GM21619 (cell line): ENCODE data around the gene WDR1.

Experiments used
- ATAC-seq: cut with Tn5 transposase; IDR thresholded peaks from one replicate; pipeline ENCODE4 v1.9.1; 2021; ENCODE audit not compliant: unreplicated experiment

WDR1 gene

DNA sequence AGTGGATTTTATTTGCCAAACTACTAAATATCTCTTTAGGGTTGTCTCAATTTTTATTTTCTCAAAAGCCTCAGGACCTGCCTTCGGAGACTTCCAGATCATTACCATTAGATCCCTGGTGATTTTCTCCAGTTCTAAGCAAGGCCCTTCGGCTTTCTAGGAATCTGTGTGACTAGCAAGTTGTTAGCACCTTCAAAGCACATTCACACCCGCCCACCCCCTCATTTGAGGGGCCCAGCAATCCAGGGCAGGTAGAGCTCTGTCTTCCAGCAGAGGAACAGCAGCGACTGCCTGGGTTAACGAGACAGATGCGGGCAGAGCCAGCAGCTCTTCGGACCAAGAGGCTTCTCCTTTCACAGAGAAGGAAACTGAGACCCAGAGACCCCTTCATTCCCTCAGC is 2.0 kb downstream of the WDR1 start:
- no peak for ATAC-seq

DNA sequence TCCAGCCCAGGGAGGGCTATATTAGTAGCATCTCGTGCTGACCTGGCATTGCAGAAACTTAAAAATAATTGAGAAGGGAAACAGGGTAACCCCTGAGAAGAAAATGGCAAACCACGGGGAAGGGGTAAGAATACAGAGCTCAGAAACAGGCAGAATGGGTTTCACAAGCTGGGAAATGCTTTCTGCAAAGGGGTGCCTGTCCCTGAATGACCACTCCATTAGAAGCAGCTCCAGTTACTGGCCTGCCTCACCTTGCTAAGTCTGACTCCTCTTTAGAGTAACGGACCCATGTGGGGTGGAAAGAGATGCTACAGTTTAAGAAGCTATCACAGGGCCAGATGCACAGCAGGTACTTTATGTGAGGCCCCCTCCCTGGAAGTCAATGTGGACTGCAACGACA is 2.5 kb downstream of the WDR1 start:
- ATAC-seq: no peak

DNA sequence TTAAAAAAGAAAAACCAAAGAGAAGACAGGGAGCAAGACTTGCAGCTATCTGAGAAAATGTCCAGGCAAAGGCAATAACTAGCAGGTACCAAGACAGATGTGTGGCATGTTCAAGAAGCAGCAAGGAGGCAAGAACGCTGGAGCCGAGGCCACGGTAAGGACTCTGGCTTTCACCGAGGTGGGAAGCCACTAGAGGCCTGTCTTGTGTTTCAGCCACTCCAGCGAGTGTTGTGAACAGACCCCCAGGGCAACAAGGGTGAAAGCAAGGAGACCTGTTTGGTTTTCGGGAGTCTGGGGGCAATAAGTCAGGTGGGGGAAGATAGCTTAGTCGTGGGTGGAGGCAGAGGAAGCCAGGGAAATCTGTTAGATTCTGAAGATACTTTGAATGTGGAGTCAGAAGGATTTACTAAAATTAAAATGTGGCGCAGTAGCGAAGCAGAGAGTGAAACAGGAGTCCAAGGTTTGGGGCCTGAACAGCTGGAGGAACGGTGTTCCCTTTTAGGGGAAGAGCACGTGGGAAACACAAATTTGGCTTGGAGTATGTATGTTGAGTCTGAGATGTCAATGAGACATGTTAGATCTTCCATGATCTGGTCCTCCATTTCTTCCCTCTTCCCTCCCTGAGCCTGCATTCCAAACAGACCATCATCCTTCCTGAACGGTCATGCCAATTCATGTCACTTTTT is 3.1 kb downstream of the WDR1 start:
- no peak for ATAC-seq

- no peak for ATAC-seq
Observed at GRCh38 chr4:10112658-10113284, 3.8 kb downstream of the WDR1 start.

- no peak for ATAC-seq
Observed at GRCh38 chr4:10111067-10111801, 5.4 kb downstream of the WDR1 start.

DNA sequence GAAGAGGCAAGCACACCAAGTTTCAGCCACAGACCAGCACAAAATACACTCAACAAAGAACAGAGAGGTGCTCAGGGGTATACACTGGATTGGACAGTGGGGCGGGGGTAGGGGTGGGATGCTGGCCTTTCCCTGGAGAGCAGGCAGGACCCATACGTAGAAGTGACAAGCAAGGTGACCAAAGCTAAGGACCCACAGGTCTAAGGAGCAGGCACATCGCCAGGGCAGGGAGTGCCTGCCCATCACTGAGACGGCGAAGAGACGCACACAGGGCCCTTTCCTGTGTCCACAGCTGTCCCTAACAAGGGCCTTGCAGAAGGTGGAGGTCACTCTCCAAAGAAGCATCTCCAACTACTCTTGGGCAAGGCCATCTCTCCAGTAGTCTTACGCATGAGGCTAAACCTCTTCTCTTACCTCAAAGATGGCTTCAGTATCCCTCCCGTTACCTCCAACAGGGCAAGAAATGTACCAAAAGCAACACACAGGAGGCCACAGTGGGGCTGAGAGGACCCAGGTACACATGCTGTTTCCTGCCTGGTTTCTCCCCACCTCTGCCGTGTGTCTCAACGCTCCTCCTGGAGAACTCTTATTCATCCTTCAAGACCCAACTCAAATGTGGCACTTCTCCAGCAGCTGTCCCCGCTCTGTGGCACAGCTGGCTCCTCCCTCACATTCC is 6.5 kb downstream of the WDR1 start:
- no peak for ATAC-seq

DNA sequence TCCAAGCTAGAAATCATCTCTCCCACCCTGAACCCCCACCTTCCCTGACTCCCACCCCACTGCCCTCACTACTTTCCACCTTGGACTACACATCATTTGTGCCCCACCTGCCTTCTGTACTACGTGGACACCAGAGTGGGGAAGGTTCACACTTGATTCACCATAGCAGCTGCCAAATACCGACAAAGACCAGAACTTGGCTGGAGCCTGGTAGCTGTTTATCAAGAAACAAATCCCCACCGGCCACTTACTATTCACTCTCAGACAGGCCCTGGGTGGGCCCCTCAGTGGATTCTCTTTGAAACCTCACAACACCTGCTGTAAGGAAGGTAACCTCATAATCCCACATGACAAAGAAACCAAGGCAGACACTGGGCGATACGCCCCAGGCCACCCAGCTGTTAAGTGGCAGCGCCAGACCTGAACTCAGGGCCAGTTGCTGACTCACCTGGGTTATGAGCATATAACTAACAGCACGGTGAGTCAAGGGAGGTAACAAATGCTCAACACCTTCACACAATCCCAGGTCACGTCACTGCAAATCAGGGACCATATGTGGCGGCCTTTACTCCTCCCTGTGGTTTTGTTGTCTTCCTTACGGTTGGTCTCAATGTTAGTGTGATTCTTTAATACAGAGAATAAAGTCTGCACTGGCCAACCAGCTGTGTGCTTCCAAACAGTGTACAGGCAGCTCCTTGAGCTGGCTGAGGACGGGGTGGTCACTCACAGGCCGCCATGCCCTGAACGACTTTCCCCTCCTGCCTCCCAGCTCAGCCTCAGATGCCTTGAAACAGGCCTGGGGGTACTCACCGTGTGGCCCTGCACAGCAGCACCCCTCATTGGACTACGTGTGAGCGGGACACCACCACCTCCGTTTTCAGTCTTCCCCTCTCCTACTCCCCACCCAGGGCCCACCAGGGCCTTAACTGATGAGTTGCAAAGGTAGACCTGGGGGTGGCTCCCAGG is 7.5 kb downstream of the WDR1 start:
- no peak for ATAC-seq

- ATAC-seq: no peak
Observed at GRCh38 chr4:10108391-10108790, 8.2 kb downstream of the WDR1 start.

DNA sequence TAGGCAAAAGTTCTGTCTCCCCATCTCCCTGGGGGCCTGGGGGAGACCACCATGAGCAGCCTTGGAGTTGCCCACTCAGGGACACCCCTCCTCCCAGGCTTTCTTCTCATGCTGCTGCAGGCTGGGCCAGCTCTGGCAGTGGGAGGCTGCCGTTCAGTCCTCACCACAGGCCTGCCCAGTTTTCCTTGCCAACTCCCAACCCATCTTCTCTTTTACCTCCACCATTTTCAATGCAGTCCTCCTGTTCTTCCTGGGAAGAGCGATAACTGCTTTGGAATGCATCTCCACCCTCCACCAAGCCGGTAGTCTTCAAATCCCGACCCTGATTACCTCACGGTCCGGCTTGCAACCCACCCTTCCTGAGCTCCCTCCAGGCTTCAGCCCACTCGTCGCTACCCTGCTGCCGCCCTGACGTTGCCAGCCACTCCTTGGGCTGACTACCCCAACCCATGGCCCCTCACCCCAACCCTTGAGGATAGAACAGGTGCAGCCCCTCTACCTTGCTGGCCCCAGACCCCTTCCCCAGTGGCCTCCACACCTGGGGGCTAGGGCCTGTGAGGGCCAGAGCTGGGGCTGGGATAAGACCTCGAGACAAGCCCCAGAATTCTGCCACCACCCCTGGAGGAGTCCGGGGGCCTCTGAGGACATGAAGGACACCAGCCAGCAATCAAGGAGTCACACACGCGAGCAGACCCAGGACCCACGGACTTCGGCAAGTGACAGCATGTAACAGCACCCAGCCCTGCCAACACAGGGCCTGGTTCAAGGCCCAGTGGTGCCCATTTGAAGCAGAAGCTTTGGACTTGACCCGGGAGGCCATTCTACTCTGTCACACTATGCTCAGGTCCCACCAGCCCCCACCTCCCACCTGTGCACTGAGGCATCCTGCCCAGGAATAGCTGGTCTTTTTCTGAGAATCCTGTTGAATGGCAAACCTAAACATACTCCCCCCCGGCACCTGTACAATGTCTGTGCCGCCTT is 9.2 kb downstream of the WDR1 start:
- no peak for ATAC-seq

DNA sequence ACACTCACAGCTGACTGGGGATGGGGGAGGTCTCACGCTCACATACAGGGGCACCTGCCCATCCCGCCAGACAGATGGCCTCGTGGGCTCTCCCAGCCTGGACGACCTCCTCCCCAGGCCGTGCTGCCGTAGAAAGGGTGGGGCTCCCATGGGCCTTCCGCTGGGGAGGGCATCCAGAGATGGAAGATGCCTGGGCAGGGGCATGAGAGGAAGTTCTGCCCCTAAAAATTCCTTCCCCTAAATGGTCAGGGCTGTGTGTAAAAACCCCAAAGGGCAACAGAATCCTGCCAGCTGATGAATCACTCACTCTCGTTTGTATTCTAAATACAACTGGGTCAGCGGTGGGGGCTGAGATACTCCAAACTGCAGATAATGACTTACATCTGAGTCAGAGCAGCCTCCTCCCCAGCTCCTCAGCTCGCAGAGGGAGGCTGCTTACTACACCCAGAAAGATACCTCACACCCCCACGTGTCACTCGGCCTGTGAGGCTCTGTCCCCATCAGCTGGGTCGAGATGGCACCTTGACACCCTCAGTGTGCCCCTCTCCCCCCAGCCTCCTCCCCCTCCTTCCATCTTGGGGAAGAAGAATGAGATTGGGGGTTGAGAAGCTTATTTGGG is 10.1 kb downstream of the WDR1 start:
- ATAC-seq: no peak

- no peak for ATAC-seq
Observed at GRCh38 chr4:10105920-10106319, 10.7 kb downstream of the WDR1 start.

DNA sequence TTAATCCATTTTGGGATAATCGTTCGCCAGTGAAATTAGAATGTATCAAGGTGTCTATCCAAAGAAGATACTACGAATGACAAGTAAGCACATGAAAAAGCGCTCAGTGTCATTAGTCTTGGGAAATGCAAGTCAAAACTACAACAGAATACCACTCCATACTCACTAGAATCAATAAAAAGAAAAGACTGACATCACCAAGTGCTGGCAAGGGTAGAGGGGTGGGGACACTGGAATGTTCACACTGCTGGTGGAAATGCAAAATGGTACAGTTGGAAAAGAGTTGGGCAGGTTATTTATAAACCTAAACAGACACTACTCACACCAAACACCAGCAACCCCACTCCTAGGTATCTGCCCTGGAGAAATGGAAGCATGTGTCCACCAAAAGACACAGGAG is 11.2 kb downstream of the WDR1 start:
- ATAC-seq: no peak

DNA sequence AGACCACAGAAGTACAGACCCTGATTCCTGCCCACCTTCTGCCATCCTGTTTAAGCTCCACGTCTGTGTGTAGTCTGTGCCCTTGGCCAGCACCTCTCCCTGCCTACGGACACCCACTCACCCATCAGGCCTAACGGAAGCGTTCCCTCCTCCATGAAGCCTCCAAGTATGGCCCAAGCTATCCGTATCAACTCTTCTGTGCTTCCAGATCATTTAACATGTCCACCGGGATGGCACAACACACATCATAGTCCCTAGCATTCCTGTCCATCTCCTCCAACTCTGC is 11.7 kb downstream of the WDR1 start:
- ATAC-seq: no peak

DNA sequence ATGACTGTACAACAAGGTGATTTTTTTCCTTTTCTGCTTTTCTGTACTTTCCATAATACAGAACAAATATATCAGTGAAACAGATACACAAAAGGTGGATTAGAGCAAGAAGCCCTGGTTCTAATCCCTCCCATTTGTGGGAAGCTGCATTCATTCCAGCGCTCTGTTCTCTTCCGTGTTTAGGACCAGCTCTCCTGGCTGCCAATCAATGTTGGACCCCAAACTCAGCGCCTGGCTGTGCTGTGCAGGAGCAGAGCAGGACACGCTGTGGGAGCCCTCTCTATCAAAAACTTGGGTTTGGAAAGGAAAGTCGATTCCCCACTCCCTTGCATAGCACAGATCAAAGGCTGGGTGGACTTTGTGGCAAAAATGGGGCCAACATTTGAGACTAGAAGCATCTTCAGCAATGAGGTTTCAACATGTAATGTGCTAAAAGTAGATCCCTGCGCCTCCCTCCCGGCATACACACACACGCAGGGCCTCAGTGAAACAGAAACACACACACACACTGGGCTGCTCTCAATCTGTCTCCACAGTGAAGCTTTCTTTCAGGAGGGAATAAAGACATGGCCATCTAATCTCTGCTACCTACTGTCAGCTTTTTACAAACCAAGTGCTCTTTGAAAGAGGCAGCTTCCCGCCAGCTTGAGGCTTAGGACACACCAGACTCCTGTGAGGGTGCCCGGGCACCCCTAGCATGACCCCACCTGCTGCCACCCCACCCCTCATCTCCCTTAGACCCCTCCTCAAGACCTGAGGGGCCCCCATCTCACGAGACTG is 12.2 kb downstream of the WDR1 start:
- ATAC-seq: no peak

DNA sequence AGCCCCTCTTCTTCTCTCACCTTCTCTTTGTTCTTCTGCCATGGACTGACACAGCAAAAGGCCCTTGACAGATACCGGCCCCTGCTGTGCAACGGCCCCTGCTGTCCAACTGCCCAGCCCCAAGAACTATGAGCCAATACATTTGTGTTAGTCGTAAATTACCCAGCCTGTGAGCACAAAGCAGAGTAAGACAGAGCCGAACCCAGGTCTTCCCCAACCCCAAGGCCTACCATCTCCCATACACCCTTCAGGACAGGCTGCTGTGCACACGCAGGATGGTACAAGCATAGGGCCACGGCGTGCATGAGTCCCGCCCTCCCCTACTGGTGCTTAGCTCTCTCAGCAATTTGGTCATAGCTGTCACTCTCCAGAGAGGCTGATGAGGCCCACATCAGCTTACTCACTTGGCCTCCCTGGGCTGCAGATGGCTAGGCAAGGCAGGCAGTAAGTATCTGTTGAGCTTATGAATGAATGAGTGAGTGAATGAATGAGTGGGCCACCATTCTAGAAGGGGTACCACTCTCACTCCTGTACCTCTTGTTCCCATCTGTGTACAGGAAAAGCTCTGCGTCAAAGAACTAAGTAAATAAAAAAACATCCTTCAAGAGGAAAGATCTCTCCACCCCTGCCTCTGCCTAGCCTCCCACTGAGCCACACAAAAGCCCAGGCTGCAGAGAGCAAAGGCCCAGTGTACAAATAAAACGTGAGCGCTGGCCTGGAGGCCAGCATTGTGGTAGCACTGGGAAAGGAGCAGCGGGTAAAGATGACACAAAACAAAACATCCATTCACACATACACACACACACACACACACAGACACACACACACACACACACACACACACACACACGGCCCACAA is 13.9 kb downstream of the WDR1 start:
- no peak for ATAC-seq

DNA sequence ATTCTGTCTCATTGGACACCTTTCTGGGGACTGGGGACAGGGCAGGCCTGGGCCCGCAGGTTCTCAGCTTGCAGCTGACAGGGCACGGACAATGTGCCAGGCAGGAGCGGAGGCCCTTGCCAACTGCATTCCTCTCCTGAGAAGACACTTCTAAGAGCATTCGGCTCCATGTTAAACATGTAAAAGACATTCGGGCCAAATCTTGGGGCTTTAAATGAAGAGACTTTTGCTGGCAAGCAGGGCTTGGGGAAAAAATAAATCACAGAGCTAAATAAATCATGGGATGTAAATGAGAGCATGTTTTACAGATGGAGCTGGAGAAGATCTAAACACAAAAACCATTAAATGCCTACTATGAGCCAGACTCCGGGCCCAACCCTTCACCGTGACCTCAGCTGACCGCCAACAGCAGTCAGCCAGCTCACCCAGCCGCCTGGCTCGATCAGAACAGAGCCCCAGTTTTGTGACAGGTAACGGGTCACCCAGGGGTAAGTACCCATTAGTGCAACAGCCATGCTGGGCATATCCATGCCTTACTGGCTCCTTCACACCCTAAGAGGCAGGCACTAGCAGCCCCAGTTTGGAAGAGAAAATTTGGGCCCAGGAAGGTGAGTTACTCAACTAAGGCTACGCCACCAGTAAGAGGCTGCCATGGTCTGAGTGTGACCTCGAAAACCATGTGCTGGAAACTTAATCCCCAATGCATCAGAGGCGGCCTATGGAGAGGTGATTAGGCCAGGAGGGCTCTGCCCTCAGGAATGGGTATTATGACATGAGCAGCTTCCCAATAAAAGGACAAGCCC is 14.7 kb downstream of the WDR1 start:
- no peak for ATAC-seq

GRCh38 chr4:10100734-10101216 is 15.8 kb downstream of the WDR1 start:
- no peak for ATAC-seq
